ENCODE measurements around the gene PFDN5.

PFDN5 gene

DNA sequence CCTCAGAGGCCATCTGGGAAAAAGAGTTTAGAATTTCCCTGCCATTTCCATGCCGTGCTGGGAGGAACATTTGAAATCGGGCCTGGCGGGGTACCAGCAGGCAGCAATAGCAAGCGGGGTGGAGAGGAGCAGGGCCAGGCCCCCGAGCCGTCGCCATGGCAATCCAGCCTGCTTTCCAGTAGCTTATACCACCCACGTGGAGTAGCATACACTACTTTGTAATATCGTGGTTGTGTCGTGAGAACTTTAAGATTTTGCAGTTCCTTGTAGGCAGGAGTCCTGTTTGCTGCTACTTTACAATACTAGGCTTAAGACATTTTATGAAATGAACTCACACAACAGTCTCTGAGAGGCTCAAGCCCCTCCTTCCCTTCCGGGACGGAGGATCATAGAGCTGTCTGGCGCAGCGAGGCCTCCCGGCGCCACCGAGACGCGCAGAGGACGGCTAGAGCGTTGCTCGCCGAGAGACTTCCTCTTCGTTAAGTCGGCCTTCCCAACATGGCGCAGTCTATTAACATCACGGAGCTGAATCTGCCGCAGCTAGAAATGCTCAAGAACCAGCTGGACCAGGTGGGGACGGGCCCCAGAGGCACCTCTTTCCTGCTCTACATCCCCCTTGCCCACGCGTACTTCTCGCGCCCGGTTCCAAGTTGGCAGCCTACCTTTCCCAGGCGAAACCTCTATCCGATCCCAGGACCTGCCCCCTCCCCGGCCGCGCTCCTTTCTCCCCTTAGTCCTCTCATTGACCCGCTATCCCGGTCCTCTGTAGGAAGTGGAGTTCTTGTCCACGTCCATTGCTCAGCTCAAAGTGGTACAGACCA is at the start of gene PFDN5:
Gene PFDN5 (plus strand): TSS at position 473 of the 821 bp plus-strand sequence. CDS start 26 bp downstream, at position 499.
- peak; percentile 77 to 78 for DNase-seq

DNA sequence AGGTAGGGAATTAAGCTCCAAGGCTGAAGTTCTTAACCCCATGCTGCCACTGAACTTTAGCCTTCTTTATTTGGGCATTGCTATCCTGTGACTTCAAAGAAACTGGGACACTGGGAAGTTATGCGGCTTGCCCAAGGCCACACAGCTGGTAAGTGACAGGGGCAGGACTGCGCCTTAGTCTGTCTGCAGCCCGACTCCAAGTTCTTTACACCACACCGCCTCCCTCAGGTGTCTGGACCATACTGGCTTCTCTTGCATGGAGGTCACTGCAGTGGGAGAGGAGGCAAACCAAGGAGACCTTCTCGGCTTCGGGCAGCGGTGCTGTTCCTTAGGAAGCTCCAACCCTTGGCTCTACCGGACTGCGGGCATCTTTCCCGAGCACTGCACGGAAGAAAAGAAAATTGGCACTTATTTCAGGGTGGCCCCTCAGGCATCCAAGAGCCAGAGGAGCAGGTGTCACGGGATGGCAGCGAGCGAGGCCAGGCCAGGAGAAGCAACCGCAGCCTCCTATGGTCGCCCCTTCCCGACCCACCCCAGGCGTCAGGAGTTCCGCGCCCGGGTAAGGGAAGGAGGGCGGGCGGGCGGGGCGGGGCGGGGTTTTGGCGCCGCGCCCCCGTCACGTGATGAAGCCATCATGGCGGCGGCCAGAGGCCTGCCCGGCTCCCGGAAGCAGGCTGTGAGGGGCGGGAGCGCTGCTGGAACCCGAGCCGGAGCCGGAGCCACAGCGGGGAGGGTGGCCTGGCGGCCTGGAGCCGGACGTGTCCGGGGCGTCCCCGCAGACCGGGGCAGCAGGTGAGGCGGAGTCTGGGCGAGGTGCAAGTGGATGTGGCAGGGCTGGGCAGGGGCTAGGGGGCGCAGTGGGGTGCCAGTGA is 43.6 kb upstream of the PFDN5 start:
- DNase-seq, result peak; percentile 61 to 68

DNA sequence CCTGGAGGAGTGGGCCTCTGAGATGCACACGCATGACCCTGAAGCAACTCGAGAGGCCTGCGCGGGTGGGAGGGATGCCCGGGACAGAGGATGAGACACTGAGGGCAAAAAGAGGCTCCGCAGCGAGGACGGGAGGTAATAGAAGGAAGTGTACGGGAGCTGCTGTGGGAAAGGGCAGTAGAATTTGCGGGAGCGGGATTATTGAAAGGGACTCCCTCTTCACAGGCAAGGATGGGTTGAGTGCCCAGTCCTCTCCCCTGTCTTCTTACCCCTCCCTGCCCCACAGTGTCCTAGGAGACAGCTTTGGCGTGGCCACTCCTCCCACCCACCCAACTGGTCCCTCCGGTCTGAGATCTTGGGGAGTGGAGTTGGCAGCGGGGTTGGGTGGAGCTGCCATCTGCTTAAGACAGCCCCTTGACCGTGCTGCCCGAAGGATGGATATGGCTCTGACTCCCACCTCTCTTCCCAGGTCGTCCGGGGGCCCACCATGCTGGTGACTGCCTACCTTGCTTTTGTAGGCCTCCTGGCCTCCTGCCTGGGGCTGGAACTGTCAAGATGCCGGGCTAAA is 42.9 kb upstream of the PFDN5 start:
- no peak for DNase-seq

DNA sequence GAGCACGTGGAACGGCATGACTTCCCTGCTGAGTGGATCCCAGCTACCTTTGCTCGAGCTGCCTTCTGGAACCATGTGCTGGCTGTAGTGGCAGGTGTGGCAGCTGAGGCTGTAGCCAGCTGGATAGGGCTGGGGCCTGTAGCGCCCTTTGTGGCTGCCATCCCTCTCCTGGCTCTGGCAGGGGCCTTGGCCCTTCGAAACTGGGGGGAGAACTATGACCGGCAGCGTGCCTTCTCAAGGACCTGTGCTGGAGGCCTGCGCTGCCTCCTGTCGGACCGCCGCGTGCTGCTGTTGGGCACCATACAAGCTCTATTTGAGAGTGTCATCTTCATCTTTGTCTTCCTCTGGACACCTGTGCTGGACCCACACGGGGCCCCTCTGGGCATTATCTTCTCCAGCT is 42.0 kb upstream of the PFDN5 start:
- no peak for DNase-seq

DNA sequence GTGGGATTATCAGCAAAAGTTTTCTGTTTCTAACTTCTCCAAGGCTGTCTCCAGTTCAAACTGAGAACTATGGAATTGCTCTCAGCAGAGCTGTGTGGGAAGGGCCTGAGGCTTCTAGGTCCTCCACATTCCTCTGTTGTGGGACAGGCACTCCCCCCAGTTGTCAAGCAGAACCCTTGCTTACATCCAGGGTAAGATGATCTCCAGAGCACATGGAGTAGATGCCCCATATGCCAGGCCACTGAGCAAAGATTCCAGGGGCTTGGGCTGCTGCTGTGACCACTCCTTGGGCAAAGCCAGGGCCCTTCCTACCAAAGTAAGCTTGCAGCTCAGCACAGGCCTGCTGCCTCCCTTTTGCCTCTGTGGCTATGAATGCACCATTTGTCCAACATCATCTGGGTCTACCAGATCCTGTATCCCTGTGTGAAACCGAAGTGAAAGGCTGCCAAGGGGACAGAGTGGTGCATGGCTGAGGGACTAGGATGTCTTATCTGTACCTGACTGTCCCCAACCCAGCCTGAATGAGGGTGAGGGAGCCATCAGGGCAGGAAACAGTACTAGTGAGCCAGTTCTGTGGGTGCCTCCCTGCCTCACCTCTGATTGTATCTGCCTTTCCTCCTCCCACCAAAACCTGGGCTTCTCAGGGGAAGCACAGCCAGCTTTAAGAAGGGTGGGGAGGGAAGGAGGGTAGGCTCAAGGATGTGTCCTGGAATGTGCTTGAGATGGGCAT is 40.4 kb upstream of the PFDN5 start:
- no peak for DNase-seq

DNA sequence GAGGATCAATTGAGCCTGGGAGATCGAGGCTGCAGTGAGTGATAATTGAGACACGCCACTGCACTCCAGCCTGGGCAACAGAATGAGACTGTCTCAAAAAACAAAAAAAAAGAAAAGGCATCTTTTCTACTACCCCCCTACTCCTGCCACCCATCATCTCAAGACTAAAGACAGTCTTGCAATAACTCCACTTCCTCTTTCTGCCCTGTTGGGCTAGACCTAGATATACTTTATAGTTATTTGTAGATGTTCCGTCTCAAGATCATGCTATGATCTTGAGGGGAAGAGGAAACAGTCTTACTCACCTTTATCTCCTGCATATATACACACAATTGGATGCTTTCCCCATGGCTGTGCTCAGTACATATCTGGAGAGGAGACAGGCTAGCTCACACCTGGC is 39.3 kb upstream of the PFDN5 start:
- peak; percentile 36 to 42 for DNase-seq

DNA sequence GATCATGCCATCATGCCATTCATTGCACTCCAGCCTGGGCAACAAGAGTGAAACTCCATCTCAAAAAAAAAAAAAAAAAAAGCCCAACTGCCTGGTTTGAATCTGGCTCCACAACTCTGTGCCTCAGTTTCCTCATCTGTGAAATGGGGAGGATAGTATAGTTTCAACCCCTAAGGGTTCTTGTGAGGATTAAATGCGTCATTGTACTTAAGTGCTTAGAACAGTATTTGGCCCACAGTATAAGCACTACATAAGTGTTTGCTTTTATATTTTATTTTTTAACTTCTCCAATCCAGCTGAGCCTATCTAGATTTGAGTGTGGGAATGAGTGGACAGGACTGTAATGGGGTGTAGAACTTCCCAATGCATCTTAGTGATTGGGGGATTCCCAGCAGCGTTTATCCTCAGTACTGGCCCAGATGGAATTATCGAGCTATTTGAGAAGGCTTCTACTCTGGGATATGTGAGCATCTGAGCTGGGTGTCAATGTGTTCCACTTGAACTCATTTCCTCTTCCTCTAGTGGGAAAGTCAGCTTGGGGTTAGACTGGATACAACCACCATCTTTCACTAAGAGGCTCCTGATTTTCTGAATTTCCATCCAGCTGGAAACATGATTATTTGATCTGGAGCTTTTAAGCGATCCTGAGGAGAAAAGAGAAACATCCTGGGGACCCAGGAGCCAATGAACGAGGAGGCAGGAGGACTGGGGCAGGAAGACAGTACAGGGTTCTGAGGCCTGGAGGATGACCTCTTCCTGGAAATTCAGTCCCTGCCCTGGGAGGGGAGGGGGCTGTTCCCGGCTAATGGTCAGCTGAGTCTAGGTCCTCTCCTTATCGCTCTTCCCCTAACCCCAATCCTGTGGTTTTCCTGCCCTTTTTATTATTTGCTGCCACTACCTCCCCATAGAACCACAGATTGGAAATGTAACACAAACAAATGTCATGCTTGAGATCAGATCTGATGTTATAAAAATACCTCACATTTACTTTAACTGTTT is 36.5 kb upstream of the PFDN5 start:
- DNase-seq, result no peak

DNA sequence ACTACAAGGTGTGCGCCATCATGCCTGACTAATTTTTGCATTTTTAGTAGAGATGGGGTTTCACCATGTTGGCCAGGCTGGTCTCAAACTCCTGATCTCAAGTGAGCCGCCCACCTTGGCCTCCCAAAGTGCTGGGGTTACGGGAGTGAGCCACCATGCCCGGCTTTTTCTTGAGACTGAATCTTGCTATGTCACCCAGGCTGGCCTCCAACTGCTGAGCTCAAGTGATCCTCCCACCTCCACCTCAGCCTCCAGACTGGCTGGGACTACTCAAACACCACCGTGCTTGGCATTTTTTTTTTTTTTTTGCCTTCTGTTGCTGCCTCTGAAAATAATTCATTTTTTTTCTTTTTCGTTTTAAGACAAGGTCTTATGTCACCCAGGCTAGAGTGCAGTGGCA is 35.5 kb upstream of the PFDN5 start:
- no peak for DNase-seq

DNA sequence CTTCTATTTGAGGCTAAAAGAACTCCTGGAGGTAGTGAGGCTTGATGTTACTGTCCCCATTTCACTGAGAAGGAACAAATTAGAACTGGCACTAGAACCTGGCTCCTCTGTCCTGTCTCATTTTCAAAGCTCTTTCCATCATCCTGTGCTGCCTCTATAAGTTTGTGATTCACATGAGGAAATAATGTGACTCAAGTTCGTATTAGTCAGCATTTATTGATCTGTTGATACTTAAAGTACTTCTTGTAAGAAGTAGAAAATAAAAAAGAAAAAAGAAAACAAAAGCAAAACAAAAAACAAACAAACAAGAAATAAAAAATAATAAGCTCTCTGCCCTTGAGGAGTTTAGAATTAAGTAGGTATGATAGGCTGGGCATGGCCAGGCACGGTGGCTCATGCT is 29.6 kb upstream of the PFDN5 start:
- no peak for DNase-seq

DNA sequence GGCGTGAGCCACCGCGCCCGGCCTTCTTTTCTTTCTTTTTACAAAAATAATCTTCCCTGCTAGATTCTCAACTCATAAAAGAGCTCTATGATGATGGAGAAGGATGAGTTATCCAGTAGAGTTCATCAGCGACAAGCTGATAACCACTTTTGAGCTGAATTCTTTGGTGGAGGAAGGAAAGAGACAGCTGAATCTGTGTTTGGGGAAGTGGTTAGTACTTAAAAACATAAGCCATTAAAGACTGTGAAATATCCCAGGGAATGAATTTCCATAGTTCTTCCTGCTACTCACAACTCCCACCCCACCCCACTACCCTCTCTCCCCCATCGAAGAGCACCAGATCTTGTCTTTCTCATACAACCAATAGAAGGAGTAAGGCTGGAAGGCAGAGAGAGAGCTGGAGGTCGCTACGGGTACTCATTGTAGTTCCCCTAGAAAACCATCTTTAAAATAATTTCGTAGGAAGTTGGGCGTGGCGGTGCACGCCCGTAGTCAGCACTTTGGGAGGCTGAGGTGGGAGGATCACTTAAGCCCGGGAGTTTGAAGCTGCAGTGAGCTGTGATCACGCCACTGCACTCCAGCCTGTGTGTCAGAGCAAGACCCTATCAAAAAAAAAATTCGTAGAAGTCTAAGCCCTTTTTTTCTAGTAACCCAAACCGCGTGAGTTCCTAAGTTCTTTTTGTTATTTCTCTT is 27.9 kb upstream of the PFDN5 start:
- peak; percentile 78 to 79 for DNase-seq

DNA sequence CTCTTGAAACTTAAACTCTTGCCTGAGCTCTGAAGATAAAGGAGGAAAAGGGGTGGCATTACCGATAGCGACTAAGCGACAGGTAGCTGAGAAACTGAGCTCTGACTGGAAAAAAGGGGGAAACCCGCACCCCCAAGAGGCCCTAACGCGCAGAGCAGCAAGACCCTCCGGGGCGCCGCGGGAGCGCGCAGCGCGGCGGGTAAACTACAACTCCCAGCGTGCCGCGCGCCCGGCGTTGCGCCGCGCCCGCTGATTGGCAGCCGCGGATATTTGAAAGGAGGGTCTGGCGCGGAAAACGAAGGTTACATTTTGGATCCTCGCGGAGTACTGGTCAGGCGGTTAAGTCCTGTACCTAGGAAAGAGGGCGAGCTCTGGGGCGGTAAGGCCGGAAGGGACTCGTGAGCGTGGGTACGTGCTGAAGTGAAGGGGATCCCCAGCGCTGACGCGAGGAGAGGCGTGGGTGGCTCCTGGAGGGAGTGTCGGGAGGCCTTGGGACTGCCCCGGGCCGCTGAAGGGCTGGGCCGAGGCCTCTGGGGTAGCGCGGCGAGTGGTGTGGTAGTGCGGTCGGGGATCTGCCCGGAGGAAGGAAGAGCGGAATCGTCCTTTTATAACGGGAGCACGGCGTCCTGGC is 27.2 kb upstream of the PFDN5 start, which contains the start of gene ESPL1:
Gene ESPL1 (plus strand): TSS at position 301 of the 631 bp plus-strand sequence. CDS start 468 bp downstream, outside the sequence.
- DNase-seq, result peak; percentile 96 to 97

DNA sequence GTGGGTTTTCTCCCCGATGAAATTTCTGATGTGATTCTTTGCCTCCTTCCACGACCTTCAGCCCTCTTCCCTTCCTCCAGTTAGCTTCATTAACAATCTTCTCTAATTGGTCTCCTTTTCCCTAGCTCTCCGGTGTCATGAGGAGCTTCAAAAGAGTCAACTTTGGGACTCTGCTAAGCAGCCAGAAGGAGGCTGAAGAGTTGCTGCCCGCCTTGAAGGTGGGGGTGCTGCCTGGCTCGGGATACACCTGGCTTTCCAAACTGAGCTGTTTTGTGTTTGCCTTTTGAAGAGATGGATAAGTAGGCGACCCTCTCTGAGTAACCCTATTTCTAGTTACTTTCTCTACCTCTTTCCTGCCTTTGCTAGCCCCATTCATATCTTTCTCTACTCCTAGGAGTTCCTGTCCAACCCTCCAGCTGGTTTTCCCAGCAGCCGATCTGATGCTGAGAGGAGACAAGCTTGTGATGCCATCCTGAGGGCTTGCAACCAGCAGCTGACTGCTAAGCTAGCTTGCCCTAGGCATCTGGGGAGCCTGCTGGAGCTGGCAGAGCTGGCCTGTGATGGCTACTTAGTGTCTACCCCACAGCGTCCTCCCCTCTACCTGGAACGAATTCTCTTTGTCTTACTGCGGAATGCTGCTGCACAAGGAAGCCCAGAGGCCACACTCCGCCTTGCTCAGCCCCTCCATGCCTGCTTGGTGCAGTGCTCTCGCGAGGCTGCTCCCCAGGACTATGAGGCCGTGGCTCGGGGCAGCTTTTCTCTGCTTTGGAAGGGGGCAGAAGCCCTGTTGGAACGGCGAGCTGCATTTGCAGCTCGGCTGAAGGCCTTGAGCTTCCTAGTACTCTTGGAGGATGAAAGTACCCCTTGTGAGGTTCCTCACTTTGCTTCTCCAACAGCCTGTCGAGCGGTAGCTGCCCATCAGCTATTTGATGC is 26.4 kb upstream of the PFDN5 start:
- DNase-seq, result no peak

DNA sequence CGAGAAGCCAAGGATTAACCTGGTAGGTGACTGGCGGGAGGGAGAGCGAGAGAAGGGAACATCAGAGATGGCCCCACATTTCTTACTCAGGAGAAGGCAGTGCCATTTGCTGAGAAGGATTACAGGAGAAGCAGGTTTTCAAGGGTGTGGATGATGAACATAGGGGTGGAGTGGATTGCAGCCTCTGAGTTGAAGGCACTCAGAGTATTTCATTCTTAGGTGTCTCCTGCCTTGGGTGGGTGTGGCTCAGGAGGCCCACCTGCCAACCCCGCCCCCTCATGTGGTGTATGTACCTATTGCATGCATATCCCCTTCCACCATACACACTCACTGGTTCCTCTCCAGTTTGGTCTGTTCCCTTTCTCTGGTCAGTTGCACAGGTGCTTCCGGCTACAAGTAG is 20.9 kb upstream of the PFDN5 start:
- DNase-seq, result no peak

DNA sequence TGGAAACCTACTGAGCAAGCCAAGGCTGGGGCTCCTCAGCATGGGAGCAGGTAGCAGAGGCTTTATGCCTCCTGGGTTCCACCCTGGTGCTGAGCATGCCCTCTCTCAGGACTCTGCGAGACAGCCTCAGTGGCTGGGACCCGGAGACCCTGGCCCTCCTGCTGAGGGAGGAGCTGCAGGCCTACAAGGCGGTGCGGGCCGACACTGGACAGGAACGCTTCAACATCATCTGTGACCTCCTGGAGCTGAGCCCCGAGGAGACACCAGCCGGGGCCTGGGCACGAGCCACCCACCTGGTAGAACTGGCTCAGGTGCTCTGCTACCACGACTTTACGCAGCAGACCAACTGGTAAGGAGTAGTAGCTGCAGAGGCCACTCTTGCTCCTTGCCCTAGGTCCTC is 18.8 kb upstream of the PFDN5 start:
- DNase-seq, result no peak

DNA sequence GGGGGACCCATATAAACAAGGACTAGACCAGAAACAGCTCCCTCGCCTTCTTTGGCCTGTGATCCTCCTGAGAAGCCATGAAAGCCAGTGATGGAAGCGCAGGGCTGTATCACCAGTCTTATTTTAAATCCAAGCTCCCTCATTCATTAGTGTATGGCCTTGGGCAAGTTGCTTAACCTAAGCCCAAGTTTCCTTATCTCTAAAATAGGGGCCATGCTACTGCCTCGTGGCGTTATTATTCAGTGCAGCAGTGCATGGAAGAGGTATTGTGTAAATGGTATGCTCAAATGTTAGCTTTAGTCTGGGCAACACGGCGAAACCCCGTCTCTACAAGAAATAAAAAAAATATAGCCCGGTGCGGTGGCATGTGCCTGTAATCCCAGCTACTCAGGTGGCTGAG is 17.4 kb upstream of the PFDN5 start:
- DNase-seq, result no peak

DNA sequence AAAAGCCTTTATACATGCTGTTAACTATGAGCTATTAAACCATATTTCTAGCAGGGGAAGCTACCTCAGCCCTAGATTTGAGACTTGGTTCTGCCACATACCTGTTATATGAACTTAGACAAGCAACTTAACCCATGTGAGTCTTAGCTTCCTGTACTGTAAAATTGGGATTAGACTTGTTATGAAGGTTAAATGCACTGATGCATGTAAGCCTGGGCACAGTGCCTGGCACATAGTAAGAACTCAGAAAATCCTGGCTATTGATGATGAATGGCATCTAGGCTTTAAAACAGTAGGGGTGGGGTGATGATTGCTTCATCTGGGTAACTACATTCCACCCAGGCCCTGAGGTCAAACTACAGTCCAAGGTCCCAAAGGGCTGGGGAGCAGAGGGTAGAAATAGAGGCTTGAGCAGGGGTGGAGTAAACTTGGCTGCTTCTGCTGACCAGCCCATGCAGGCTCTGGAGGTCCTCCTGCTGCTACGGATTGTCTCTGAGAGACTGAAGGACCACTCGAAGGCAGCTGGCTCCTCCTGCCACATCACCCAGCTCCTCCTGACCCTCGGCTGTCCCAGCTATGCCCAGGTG is 16.0 kb upstream of the PFDN5 start:
- DNase-seq, result no peak

DNA sequence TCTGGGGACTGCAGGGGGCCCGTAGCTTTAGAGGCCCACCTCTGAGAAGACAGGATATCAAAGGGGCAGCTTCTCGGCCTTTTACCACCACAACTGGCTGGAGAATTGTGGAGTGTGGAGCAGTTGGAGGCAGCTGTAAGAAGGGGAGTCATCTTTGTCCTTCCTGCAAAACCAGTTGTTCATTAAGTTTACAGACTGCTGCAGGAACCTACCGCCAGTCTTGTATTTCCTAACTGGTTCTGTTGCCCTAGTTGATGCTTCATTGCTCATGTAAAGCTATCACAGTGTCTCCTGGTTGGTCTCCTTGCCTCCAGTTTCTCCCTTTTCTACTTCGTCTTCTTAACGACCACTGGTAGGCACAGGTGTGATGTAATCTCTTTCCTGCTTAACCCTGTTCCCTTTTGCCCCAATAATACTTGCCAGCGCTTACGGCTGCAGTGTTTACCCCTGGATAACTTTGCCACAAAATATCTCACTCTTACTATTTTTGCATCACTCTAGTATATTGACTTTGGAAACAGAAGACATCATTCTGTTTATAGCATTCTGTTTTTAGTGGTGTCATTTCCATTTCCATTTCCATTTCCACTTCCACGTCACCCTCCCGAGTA is 15.3 kb upstream of the PFDN5 start:
- DNase-seq, result no peak

DNA sequence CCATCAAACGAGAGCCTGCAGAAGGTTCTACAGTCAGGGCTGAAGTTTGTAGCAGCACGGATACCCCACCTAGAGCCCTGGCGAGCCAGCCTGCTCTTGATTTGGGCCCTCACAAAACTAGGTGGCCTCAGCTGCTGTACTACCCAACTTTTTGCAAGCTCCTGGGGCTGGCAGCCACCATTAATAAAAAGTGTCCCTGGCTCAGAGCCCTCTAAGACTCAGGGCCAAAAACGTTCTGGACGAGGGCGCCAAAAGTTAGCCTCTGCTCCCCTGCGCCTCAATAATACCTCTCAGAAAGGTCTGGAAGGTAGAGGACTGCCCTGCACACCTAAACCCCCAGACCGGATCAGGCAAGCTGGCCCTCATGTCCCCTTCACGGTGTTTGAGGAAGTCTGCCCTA is 8.9 kb upstream of the PFDN5 start:
- no peak for DNase-seq

All from inflammatory macrophage treated with lipopolysaccharide for 1 hour (primary cell).